ENCODE measurements around the gene PUM1.
A peak's percentile ranks its signal among the peaks of the same experiment; 100 is the strongest.

PUM1 gene

DNA sequence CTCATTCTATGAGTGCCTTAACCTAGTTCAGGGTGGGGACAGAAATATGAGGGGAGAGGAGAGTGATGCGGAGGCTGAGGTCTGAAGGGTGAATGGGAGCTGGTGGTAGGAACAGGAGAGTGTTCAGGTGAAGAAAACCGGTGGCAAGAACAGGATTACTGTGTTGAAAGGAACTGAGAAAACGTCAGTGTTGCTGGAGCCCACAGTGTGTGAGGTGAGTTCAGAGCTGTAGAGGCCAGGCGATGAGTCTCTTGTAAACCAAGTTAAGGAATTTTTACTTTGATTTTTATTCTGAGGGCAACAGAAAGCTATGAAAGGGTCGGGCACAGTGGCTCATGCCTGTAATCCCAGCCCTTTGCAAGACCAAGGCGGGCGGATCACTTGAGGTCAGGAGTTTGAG is 45.3 kb upstream of the PUM1 start:
- peak overlapping the region; percentile 39 for H3K27ac ChIP-seq (ENCODE audit: low read depth, low read length)
- H3K79me2 ChIP-seq (ENCODE audit: control insufficient read depth, insufficient read depth, low read length, poor library complexity), result no peaks in the 10 kb centered on the region
- H4K91ac ChIP-seq (ENCODE audit: low read depth, low read length), result peak overlapping the region; percentile 41
- no peak overlapping the region for H3K18ac ChIP-seq (ENCODE audit: low read length)
- peak; percentile 20 to 55 for DNase-seq
- H2BK12ac ChIP-seq (ENCODE audit: low read length), result peak overlapping the region; percentile 58
- H3K14ac ChIP-seq (ENCODE audit: low read length), result no peak overlapping the region
- no peak overlapping the region for H3K4me2 ChIP-seq (ENCODE audit: low read length)
- H3K9me3 ChIP-seq (ENCODE audit: insufficient read depth, low read depth, low read length), result no peaks in the 10 kb centered on the region
- no peak overlapping the region for H4K12ac ChIP-seq (ENCODE audit: low read depth, low read length)
- WGBS (ENCODE audit: extremely low coverage, insufficient coverage, insufficient read length), result no CpG with 5 or more reads among the region's 7 CpGs
- H3K9ac ChIP-seq (ENCODE audit: low read length), result no peak overlapping the region
- H3K4me1 ChIP-seq (ENCODE audit: control insufficient read depth in 1 of 2, insufficient read depth in 2 of 2, low read length in 2 of 2), result peaks cover 3 to 6% of the 10 kb centered on the region in 2 experiments
- H3K4ac ChIP-seq (ENCODE audit: low read depth, low read length), result peak overlapping the region; percentile 22
- H2BK120ac ChIP-seq (ENCODE audit: insufficient read depth, low read length, poor library complexity), result peak overlapping the region; percentile 68
- H3K27me3 ChIP-seq (ENCODE audit: insufficient read depth, low read length), result no peaks in the 10 kb centered on the region
- peaks cover 10% of the 10 kb centered on the region for H3K79me1 ChIP-seq (ENCODE audit: low read length)
- no peak overlapping the region for H4K8ac ChIP-seq (ENCODE audit: low read depth, low read length)
- no peak overlapping the region for H2AK5ac ChIP-seq (ENCODE audit: low read length)
- H3K23ac ChIP-seq (ENCODE audit: low read length), result no peak overlapping the region
- H3K4me3 ChIP-seq (ENCODE audit: low read depth, low read length), result no peak overlapping the region
- H2BK5ac ChIP-seq (ENCODE audit: low read depth, low read length, poor library complexity), result peak overlapping the region; percentile 14
- no peaks in the 10 kb centered on the region for H3K36me3 ChIP-seq (ENCODE audit: control insufficient read depth in 1 of 2, insufficient read depth in 2 of 2, low read length in 2 of 2)
- no peak overlapping the region for H2AFZ ChIP-seq (ENCODE audit: insufficient read depth, low read length, poor library complexity)

DNA sequence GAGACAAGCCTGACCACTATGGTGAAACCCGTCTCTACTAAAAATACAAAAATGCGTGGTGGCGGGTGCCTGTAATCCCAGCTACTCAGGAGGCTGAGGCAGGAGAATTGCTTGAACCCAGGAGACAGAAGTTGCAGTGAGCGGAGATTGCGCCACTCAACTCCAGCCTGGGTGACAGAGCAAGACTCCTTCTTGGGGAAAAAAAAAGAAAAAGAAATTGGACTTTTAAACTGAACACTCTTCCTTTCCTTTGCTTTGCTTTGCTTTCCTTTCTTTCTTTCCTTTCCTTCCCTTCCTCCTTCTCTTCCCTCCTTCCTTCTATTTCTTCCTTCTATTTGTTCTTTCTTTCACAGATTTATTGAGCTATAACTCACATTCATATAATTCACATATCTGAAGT is 43.3 kb upstream of the PUM1 start:
- no peak overlapping the region for H3K9ac ChIP-seq (ENCODE audit: low read length)
- no peak overlapping the region for H4K12ac ChIP-seq (ENCODE audit: low read depth, low read length)
- H2BK5ac ChIP-seq (ENCODE audit: low read depth, low read length, poor library complexity), result no peak overlapping the region
- no peak overlapping the region for H3K23ac ChIP-seq (ENCODE audit: low read length)
- peak in 1 of 2 donors; percentile 7 for DNase-seq
- H4K91ac ChIP-seq (ENCODE audit: low read depth, low read length), result no peak overlapping the region
- H3K79me1 ChIP-seq (ENCODE audit: low read length), result peaks cover 10% of the 10 kb centered on the region
- H3K9me3 ChIP-seq (ENCODE audit: insufficient read depth, low read depth, low read length), result no peaks in the 10 kb centered on the region
- no peak overlapping the region for H3K4ac ChIP-seq (ENCODE audit: low read depth, low read length)
- no peak overlapping the region for H3K18ac ChIP-seq (ENCODE audit: low read length)
- no peaks in the 10 kb centered on the region for H3K27me3 ChIP-seq (ENCODE audit: insufficient read depth, low read length)
- H3K14ac ChIP-seq (ENCODE audit: low read length), result no peak overlapping the region
- no peaks in the 10 kb centered on the region for H3K79me2 ChIP-seq (ENCODE audit: control insufficient read depth, insufficient read depth, low read length, poor library complexity)
- H3K27ac ChIP-seq (ENCODE audit: low read depth, low read length), result no peak overlapping the region
- no CpG with 5 or more reads among the region's 5 CpGs for WGBS (ENCODE audit: extremely low coverage, insufficient coverage, insufficient read length)
- H2BK120ac ChIP-seq (ENCODE audit: insufficient read depth, low read length, poor library complexity), result no peak overlapping the region
- H3K4me3 ChIP-seq (ENCODE audit: low read depth, low read length), result no peak overlapping the region
- no peak overlapping the region for H4K8ac ChIP-seq (ENCODE audit: low read depth, low read length)
- H3K4me1 ChIP-seq (ENCODE audit: control insufficient read depth in 1 of 2, insufficient read depth in 2 of 2, low read length in 2 of 2), result peaks cover 3 to 6% of the 10 kb centered on the region in 2 experiments
- H3K4me2 ChIP-seq (ENCODE audit: low read length), result no peak overlapping the region
- H2AK5ac ChIP-seq (ENCODE audit: low read length), result no peak overlapping the region
- no peak overlapping the region for H2BK12ac ChIP-seq (ENCODE audit: low read length)
- H2AFZ ChIP-seq (ENCODE audit: insufficient read depth, low read length, poor library complexity), result no peak overlapping the region
- H3K36me3 ChIP-seq (ENCODE audit: control insufficient read depth in 1 of 2, insufficient read depth in 2 of 2, low read length in 2 of 2), result no peaks in the 10 kb centered on the region

DNA sequence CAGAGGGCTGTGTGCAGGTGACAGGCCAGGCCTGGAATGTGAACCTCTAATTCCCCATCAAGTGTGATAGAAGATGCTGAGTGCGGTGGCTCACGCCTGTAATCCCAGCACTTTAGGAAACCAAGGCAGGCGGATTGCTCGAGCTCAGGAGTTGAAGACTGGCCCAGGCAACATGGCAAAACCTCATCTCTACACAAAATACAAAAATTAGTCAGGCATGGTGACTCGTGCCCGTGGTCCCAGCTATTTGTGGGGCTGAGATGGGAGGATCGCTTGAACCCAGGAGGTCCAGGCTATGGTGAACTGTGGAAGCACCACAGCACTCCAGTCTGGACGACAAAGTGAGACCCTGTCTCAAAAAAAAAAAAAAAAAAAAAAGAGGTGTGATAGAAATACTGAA is 40.1 kb upstream of the PUM1 start:
- no peak overlapping the region for H3K4me3 ChIP-seq (ENCODE audit: low read depth, low read length)
- H2BK5ac ChIP-seq (ENCODE audit: low read depth, low read length, poor library complexity), result no peak overlapping the region
- no peak overlapping the region for H3K9ac ChIP-seq (ENCODE audit: low read length)
- no peak overlapping the region for H3K18ac ChIP-seq (ENCODE audit: low read length)
- H3K9me3 ChIP-seq (ENCODE audit: insufficient read depth, low read depth, low read length), result no peaks in the 10 kb centered on the region
- H3K4ac ChIP-seq (ENCODE audit: low read depth, low read length), result no peak overlapping the region
- H2AK5ac ChIP-seq (ENCODE audit: low read length), result peak overlapping the region; percentile 46
- no peak overlapping the region for H4K8ac ChIP-seq (ENCODE audit: low read depth, low read length)
- peaks cover 3 to 6% of the 10 kb centered on the region in 2 experiments for H3K4me1 ChIP-seq (ENCODE audit: control insufficient read depth in 1 of 2, insufficient read depth in 2 of 2, low read length in 2 of 2)
- H2BK12ac ChIP-seq (ENCODE audit: low read length), result peak overlapping the region; percentile 66
- H2AFZ ChIP-seq (ENCODE audit: insufficient read depth, low read length, poor library complexity), result no peak overlapping the region
- H3K36me3 ChIP-seq (ENCODE audit: control insufficient read depth in 1 of 2, insufficient read depth in 2 of 2, low read length in 2 of 2), result no peaks in the 10 kb centered on the region
- no peak overlapping the region for H3K27ac ChIP-seq (ENCODE audit: low read depth, low read length)
- no peak overlapping the region for H4K91ac ChIP-seq (ENCODE audit: low read depth, low read length)
- no peaks in the 10 kb centered on the region for H3K79me2 ChIP-seq (ENCODE audit: control insufficient read depth, insufficient read depth, low read length, poor library complexity)
- peaks cover 2% of the 10 kb centered on the region for H3K79me1 ChIP-seq (ENCODE audit: low read length)
- WGBS (ENCODE audit: extremely low coverage, insufficient coverage, insufficient read length), result no CpG with 5 or more reads among the region's 8 CpGs
- DNase-seq, result no peak
- no peak overlapping the region for H3K23ac ChIP-seq (ENCODE audit: low read length)
- no peak overlapping the region for H3K14ac ChIP-seq (ENCODE audit: low read length)
- no peak overlapping the region for H3K4me2 ChIP-seq (ENCODE audit: low read length)
- peak overlapping the region; percentile 22 for H4K12ac ChIP-seq (ENCODE audit: low read depth, low read length)
- peak overlapping the region; percentile 2 for H2BK120ac ChIP-seq (ENCODE audit: insufficient read depth, low read length, poor library complexity)
- H3K27me3 ChIP-seq (ENCODE audit: insufficient read depth, low read length), result no peaks in the 10 kb centered on the region

DNA sequence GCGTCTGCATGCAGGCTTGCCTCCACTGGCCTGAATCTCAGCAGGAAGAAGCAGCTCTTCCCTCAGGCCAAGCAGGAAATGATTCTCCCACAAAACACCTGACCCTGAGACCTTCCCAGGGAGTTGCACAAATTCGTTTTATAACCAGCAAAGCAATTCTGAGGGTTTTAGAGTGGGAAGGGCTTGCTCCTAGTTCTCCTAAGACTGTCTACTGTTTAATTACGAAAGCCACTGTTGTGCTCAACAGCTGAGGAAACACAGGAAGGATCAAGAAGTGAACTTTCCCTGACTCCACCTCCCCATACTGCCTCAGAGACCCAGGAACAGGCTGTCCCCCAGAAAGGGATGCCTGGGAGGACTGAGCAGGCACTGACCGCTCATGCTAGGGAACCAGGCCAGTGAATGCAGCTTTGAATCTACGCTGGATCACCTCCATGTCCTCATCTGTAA is 37.0 kb upstream of the PUM1 start:
- H3K4me1 ChIP-seq (ENCODE audit: control insufficient read depth in 1 of 2, insufficient read depth in 2 of 2, low read length in 2 of 2), result peaks cover 3 to 6% of the 10 kb centered on the region in 2 experiments

More for the DNA sequence above, 37.0 kb upstream of the PUM1 start:
- DNase-seq, result no peak
- H4K91ac ChIP-seq (ENCODE audit: low read depth, low read length), result peak overlapping the region; percentile 20
- peak overlapping the region; percentile 55 for H2BK12ac ChIP-seq (ENCODE audit: low read length)
- WGBS (ENCODE audit: extremely low coverage, insufficient coverage, insufficient read length), result no CpG with 5 or more reads among the region's 5 CpGs
- peak overlapping the region; percentile 22 for H3K4ac ChIP-seq (ENCODE audit: low read depth, low read length)
- peak overlapping the region; percentile 5 for H3K14ac ChIP-seq (ENCODE audit: low read length)
- no peaks in the 10 kb centered on the region for H3K27me3 ChIP-seq (ENCODE audit: insufficient read depth, low read length)
- H4K12ac ChIP-seq (ENCODE audit: low read depth, low read length), result no peak overlapping the region
- no peaks in the 10 kb centered on the region for H3K79me2 ChIP-seq (ENCODE audit: control insufficient read depth, insufficient read depth, low read length, poor library complexity)
- H2BK120ac ChIP-seq (ENCODE audit: insufficient read depth, low read length, poor library complexity), result peak overlapping the region; percentile 13
- H2AFZ ChIP-seq (ENCODE audit: insufficient read depth, low read length, poor library complexity), result peak overlapping the region; percentile 30
- H2BK5ac ChIP-seq (ENCODE audit: low read depth, low read length, poor library complexity), result no peak overlapping the region
- peak overlapping the region; percentile 17 for H4K8ac ChIP-seq (ENCODE audit: low read depth, low read length)
- H3K27ac ChIP-seq (ENCODE audit: low read depth, low read length), result peak overlapping the region; percentile 5
- H3K4me2 ChIP-seq (ENCODE audit: low read length), result no peak overlapping the region
- no peak overlapping the region for H2AK5ac ChIP-seq (ENCODE audit: low read length)
- no peak overlapping the region for H3K18ac ChIP-seq (ENCODE audit: low read length)
- H3K79me1 ChIP-seq (ENCODE audit: low read length), result peaks cover 4% of the 10 kb centered on the region
- no peak overlapping the region for H3K4me3 ChIP-seq (ENCODE audit: low read depth, low read length)
- no peaks in the 10 kb centered on the region for H3K9me3 ChIP-seq (ENCODE audit: insufficient read depth, low read depth, low read length)
- no peaks in the 10 kb centered on the region for H3K36me3 ChIP-seq (ENCODE audit: control insufficient read depth in 1 of 2, insufficient read depth in 2 of 2, low read length in 2 of 2)
- no peak overlapping the region for H3K23ac ChIP-seq (ENCODE audit: low read length)
- H3K9ac ChIP-seq (ENCODE audit: low read length), result no peak overlapping the region

Measured in trophoblast cell (in vitro differentiated cells and primary cell).